ENCODE measurements around the gene TSSK6.

TSSK6 gene

GRCh38 chr19:19540064-19540714 is 24.8 kb upstream of the TSSK6 start:
- DNase-seq (ENCODE audit: extremely low read depth, low read depth), result no peak
- no peak for TF ChIP-seq CTCF (IDR thresholded peaks at IDR 0.05; ENCODE audit: low read depth, low read length)

- no peak for TF ChIP-seq CTCF (IDR thresholded peaks at IDR 0.05; ENCODE audit: low read depth, low read length)
- DNase-seq (ENCODE audit: extremely low read depth, low read depth), result no peak
Observed at GRCh38 chr19:19539698-19540063, 24.3 kb upstream of the TSSK6 start.

- DNase-seq (ENCODE audit: extremely low read depth, low read depth), result no peak
- no peak for TF ChIP-seq CTCF (IDR thresholded peaks at IDR 0.05; ENCODE audit: low read depth, low read length)
Observed at GRCh38 chr19:19538785-19539166, 23.4 kb upstream of the TSSK6 start.

GRCh38 chr19:19538061-19538784 is 22.9 kb upstream of the TSSK6 start, which contains the start of gene CILP2:
Gene CILP2, plus strand, starts transcription at chr19:19538265. Its CDS starts 85 bp downstream, at chr19:19538350.
- no peak for TF ChIP-seq CTCF (IDR thresholded peaks at IDR 0.05; ENCODE audit: low read depth, low read length)
- DNase-seq (ENCODE audit: extremely low read depth, low read depth), result no peak

GRCh38 chr19:19537075-19538048 is 22.0 kb upstream of the TSSK6 start:
- no peak for DNase-seq (ENCODE audit: extremely low read depth, low read depth)
- TF ChIP-seq CTCF (IDR thresholded peaks at IDR 0.05; ENCODE audit: low read depth, low read length), result no peak

GRCh38 chr19:19535311-19536191 is 20.2 kb upstream of the TSSK6 start:
- TF ChIP-seq CTCF (IDR thresholded peaks at IDR 0.05; ENCODE audit: low read depth, low read length), result no peak
- DNase-seq (ENCODE audit: extremely low read depth, low read depth), result no peak
